Activated T-helper 1 cell treated with Interleukin-2 at 50 U/mL for 16 hours (primary cell): ENCODE results near the gene LRRC45.
A peak's percentile ranks its signal among the peaks of the same experiment; 100 is the strongest.

Source experiments
- DNase-seq: peaks from one replicate; pipeline ENCODE4 v3.0.0-alpha.2; 2020; ENCODE audit warnings: low read depth

LRRC45 gene

GRCh38 chr17:82063424-82064415 lies 40.6 kb downstream of the LRRC45 start:
- no peak for DNase-seq

GRCh38 chr17:82064433-82065192 lies 41.5 kb downstream of the LRRC45 start:
- no peak for DNase-seq

GRCh38 chr17:82065193-82065637 lies 42.1 kb downstream of the LRRC45 start:
- no peak for DNase-seq

GRCh38 chr17:82065638-82066303 lies 42.7 kb downstream of the LRRC45 start, which contains the start of gene DUS1L:
DUS1L (minus strand) TSS chr17:82065804; CDS start chr17:82065059, 745 bp downstream.
- DNase-seq, result peak; percentile 60

- no peak for DNase-seq
Measured at GRCh38 chr17:82070611-82071010, 47.5 kb downstream of the LRRC45 start.

- no peak for DNase-seq
Measured at GRCh38 chr17:82072827-82073226, 49.7 kb downstream of the LRRC45 start.

- DNase-seq, result no peak
Measured at GRCh38 chr17:82073446-82073845, 50.3 kb downstream of the LRRC45 start.

- no peak for DNase-seq
Measured at GRCh38 chr17:82076018-82076784, 53.1 kb downstream of the LRRC45 start.

GRCh38 chr17:82076785-82077591 lies 53.9 kb downstream of the LRRC45 start:
- DNase-seq, result no peak

GRCh38 chr17:82077617-82078358 lies 54.7 kb downstream of the LRRC45 start:
- no peak for DNase-seq

GRCh38 chr17:82078433-82078832 lies 55.3 kb downstream of the LRRC45 start:
- DNase-seq, result no peak

GRCh38 chr17:82079001-82079677 lies 56.0 kb downstream of the LRRC45 start:
- no peak for DNase-seq

GRCh38 chr17:82080048-82080788 lies 57.1 kb downstream of the LRRC45 start:
- DNase-seq, result no peak
